NCI-H510A (cell line): Measurements from ENCODE around the gene UBE2J1.

ENCODE experiments used
- DNase-seq: peaks from one replicate; lab custom pipeline; 2025; lab: John Stamatoyannopoulos, UW

The UBE2J1 gene

DNA sequence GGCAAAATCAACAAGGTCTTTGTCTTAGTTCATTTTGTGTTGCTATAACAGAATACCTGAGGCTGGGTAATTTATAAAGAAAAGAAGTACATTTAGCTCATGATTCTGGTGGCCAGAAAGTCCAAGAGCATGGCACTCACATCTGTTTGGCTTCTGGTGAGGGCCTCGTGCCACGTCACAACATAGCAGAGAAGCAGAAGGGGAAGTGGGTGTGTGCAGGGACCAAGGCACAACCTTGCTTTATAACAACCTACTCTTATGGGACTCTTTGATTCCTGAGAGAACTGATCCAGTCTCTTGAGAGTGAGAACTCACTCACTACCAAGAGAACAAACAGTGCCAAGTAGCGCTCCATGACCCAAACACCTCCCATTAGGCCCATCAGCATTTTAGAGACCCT, 62.8 kb downstream of the UBE2J1 start:
- DNase-seq, result no peak

DNA sequence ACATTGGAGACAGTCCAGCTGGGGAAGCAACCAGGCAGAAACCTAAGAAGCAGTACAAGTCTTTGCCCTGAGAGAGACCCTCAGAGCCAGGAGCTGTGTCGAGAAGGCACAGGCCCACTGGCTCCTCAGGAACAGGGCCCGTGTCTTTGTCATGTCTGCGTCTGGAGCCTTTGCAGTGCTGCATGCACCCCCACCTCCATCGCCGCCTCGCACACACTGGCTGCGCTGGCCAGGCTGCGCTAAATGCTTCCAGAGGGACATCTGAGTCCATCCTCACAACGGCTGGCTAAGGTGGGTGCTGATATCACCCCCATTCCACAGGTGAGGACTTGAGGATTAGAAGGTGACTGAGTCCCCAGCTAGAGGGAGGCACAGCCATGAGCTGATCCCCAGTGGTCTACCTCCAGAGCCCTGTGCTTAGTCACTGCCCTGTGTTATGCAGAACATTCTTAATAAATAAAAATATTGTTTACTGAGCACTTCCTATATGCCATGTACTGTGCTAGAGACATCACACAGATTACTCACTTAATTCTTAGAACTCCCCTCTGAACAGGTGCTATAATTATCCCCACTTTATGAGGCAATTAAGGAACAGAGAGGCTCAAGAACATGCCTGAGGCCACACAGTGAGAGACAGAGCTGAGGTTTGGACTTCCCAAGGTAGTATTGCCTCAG, 65.0 kb downstream of the UBE2J1 start:
- no peak for DNase-seq

DNA sequence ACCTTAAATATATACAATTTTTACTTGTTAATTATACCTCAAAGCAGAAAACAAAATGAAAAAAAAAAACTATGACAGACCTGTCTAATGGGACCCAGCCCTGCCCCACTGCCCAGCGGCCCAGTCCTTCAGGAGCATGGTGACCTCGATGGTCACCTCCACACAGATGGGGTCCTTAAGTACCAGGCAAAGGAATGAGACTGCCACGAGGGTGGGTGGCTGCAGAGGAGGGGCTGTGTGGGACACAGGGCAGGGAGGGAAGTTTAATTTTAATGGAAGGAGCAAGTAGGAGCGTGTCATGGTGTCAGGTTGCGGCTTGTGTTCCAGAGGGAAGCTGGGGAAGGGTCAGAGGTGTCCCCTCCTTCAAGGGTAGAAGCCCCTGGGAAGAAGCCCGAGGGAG, 66.0 kb downstream of the UBE2J1 start:
- no peak for DNase-seq

DNA sequence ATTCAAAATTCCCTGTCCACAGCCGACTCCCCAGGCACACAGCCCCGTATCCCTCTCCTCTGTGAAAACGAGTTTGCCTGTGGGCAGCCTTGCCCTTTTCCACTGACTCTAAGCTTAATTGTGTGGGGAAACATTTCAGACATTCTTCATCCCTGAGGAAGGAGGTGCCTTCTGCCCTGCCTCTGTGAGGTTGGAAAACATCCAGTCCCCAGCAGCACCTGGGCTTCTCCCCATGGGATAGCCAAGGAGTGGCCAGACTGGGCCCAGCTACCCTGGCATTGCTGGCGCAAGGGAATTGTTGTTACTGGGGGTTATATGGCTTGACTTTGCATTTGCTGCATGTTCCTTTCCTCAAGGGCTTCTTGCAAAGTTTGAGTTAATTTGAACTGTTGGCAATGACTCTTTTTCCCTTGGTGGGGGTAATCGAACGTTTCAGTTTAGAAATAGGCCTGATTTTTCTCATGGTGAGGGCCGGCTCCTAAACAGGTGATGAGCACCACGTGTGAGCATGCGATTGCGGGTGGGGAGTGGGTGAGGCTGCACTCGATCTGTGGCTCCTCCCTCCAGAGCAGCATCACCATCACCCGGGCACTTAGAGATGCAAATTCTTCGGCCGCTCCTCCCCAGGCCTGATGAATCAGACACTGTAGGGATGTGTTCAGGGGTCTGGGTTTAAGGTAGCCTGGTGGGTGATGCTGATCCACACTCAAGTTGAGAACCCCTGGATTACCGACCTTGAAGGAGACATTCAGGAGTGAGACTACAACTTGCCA, 67.4 kb downstream of the UBE2J1 start:
- DNase-seq, result no peak

DNA sequence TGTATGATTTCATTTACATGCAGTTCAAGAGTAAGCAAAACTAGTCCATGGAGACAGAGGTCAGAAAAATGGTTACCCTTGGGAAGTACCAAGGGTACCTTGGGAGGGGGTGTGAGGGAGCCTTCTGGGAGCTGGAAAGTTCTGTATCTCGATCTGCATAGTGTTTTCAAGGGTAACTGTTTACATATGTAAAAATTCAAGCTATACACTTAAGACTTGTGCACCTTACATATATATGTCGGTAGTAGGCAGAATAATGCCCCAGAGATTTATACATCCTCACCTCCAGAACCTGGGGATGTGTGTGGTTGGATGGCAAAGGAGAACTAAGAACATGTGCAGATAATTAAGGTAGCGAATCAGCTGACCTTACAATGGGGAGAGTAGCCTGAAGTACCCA, 68.4 kb downstream of the UBE2J1 start:
- no peak for DNase-seq

DNA sequence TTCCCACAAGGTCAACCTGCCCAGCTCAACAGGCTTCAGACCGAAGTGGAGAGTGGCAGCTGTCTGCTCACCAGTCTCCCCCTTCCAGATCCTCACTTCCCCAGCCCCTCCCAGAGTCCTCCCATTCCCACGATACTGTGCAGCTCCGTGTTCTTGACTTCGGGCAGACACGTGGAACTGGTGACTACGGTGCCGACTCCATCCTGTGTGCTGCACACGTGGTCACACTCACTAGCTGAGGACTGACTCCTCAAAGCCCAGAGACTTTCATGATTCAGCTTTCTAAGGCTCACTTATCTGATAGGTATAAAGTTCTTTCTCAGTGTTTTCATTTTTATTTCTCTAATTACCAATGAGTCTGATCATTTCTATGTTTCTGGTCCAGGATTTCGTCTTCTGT, 69.8 kb downstream of the UBE2J1 start:
- no peak for DNase-seq

DNA sequence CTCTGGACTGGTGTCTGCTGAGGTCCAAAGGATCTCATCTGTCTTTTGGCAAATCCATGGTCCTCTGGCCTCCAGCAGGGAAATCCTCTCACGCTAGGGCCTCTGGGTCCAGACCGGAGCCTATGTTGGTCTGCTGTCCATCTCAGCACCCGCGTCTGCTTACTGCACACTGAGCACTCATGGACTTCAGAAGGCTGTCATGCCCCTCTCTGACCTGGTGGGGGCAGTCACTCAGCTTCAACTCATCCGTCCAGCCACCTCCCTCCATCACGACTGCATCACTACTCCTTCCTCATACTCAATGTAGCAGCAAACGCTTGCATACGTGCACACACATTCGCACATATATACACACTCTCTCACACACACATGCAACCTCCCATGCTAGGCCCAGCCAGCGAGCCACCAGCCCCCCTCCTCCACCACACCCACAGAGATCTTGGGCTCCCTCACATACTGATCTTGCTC, 70.7 kb downstream of the UBE2J1 start:
- DNase-seq, result no peak

DNA sequence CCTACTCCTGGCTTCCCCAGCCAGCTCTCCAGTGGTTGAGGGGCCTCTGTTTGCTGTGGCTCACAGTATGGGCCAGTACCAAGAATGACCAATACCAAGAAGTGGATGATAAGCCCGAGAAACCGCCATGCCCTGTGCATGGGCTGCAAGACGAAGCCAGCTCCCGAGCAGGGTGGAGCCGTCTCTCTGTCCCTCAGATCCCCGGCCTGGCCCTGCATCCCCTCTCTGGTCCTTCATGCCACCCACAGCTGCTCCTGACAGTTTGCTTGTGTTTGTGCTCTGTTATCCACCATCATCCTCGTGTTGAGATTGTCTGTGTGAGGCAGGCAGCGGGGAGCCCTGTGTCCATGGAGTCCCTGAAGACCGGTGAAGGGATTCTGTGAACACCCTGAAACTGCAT, 73.6 kb downstream of the UBE2J1 start:
- DNase-seq, result no peak
